NT2/D1 (cell line): ENCODE data around the gene SMU1.
A peak's percentile ranks its signal among the peaks of the same experiment; 100 is the strongest.

Experiments used
- DNase-seq: peaks from one replicate; pipeline ENCODE4 v3.0.0-alpha.2; 2011; ENCODE audit warnings: low read depth, low spot score
- H3K27me3 ChIP-seq: 2 replicates; pipeline ENCODE4 v1.6.0; 2011; ENCODE audit warnings: mild to moderate bottlenecking; ENCODE audit not compliant: insufficient read length, insufficient read depth
- H3K36me3 ChIP-seq: 2 replicates; pipeline ENCODE4 v1.6.1; 2011; ENCODE audit warnings: mild to moderate bottlenecking, low read length, mixed read lengths; ENCODE audit not compliant: insufficient read depth, insufficient read length
- H3K4me1 ChIP-seq: 2 replicates; pipeline ENCODE4 v1.5.1; 2011; ENCODE audit not compliant: insufficient read depth, insufficient read length
- H3K4me3 ChIP-seq: 2 replicates; pipeline ENCODE4 v1.5.1; 2011; ENCODE audit warnings: low read depth; ENCODE audit not compliant: insufficient read length
- H3K9ac ChIP-seq: 2 replicates; pipeline ENCODE4 v1.6.0; 2011; ENCODE audit warnings: low read depth; ENCODE audit not compliant: insufficient read length
- H3K9me3 ChIP-seq: 2 replicates; pipeline ENCODE4 v1.5.1; 2011; ENCODE audit warnings: mild to moderate bottlenecking, low read length; ENCODE audit not compliant: insufficient read depth
- SUZ12 ChIP-seq: IDR thresholded peaks from 2 replicates; pipeline ENCODE4 v1.6.1; 2011; ENCODE audit not compliant: insufficient read length, insufficient read depth; ENCODE audit errors: extremely low read depth
- YY1 ChIP-seq: IDR thresholded peaks from 2 replicates; pipeline ENCODE4 v1.6.1; 2011; ENCODE audit not compliant: insufficient read length, insufficient read depth
- ZNF274 ChIP-seq: IDR thresholded peaks from 2 replicates; pipeline ENCODE4 v1.6.1; 2011; ENCODE audit warnings: mild to moderate bottlenecking, low read depth, low read length

Gene SMU1

GRCh38 chr9:33029231-33029786 is 47.2 kb downstream of the SMU1 start:
- Histone ChIP-seq H3K9ac (no peak overlapping the region), H3K27me3 (no peaks in the 10 kb centered on the region), H3K36me3 (peaks cover 88% of the 10 kb centered on the region), H3K4me1 (no peaks in the 10 kb centered on the region), H3K4me3 (no peak overlapping the region), H3K9me3 (no peaks in the 10 kb centered on the region)
- DNase-seq = no peak
- no peak for TF ChIP-seq YY1
- TF ChIP-seq ZNF274 = no peak
- no peak for TF ChIP-seq SUZ12

- Histone ChIP-seq H3K36me3 (peaks cover 82% of the 10 kb centered on the region), H3K9me3 (no peaks in the 10 kb centered on the region), H3K9ac (peak overlapping the region; percentile 100), H3K4me3 (peak overlapping the region; percentile 100), H3K4me1 (no peaks in the 10 kb centered on the region), H3K27me3 (no peaks in the 10 kb centered on the region)
- DNase-seq = no peak
- TF ChIP-seq SUZ12 (no peak), YY1 (no peak), ZNF274 (no peak)
Measured at GRCh38 chr9:33025572-33026342, 50.7 kb downstream of the SMU1 start.

- TF ChIP-seq SUZ12 = no peak
- TF ChIP-seq YY1 = no peak
- TF ChIP-seq ZNF274 = no peak
- Histone ChIP-seq H3K9me3 (no peaks in the 10 kb centered on the region), H3K27me3 (no peaks in the 10 kb centered on the region), H3K36me3 (peaks cover 82% of the 10 kb centered on the region), H3K9ac (peak within 1 kb of the TSS; percentile 100), H3K4me1 (no peaks in the 10 kb centered on the region), H3K4me3 (peak within 1 kb of the TSS; percentile 100)
- DNase-seq = peak; percentile 90
Measured at GRCh38 chr9:33024966-33025571, 51.4 kb downstream of the SMU1 start, which contains the start of gene DNAJA1. Gene DNAJA1 (plus strand): TSS chr9:33025273. CDS start chr9:33026485, 1,212 bp downstream.

GRCh38 chr9:33024126-33024965 is 52.1 kb downstream of the SMU1 start:
- H3K9ac ChIP-seq = peak overlapping the region; percentile 100
- no peaks in the 10 kb centered on the region for H3K9me3 ChIP-seq
- no peaks in the 10 kb centered on the region for H3K27me3 ChIP-seq
- no peaks in the 10 kb centered on the region for H3K4me1 ChIP-seq
- DNase-seq = no peak
- no peak for TF ChIP-seq ZNF274
- TF ChIP-seq YY1 = no peak
- no peak for TF ChIP-seq SUZ12
- H3K36me3 ChIP-seq = peaks cover 82% of the 10 kb centered on the region
- peak overlapping the region; percentile 100 for H3K4me3 ChIP-seq

GRCh38 chr9:33023661-33024060 is 52.8 kb downstream of the SMU1 start:
- H3K9me3 ChIP-seq = no peaks in the 10 kb centered on the region
- H3K9ac ChIP-seq = peak overlapping the region; percentile 100
- H3K36me3 ChIP-seq = peaks cover 76% of the 10 kb centered on the region
- no peak for TF ChIP-seq YY1
- no peak for TF ChIP-seq SUZ12
- no peak for TF ChIP-seq ZNF274
- H3K27me3 ChIP-seq = no peaks in the 10 kb centered on the region
- no peak for DNase-seq
- no peaks in the 10 kb centered on the region for H3K4me1 ChIP-seq
- peak overlapping the region; percentile 100 for H3K4me3 ChIP-seq

GRCh38 chr9:33022755-33023154 is 53.7 kb downstream of the SMU1 start:
- no peak overlapping the region for H3K9ac ChIP-seq
- no peaks in the 10 kb centered on the region for H3K4me1 ChIP-seq
- peak overlapping the region; percentile 10 for H3K4me3 ChIP-seq
- H3K27me3 ChIP-seq = no peaks in the 10 kb centered on the region
- H3K9me3 ChIP-seq = no peaks in the 10 kb centered on the region
- no peak for DNase-seq
- peaks cover 67% of the 10 kb centered on the region for H3K36me3 ChIP-seq
- no peak for TF ChIP-seq SUZ12
- no peak for TF ChIP-seq YY1
- no peak for TF ChIP-seq ZNF274
